ENCODE results near the gene ASB18. TPM values are rescaled to one million over a fixed set of nuclear protein-coding genes. Genes with fewer than 3 reads are reported as not detected.

ASB18 gene
- polyA plus RNA-seq, 1 donor (not counting 4 experiments of a cell fraction or from before 2014, with no cell fraction given), result not detected

GRCh38 chr2:236190674-236191073 is 73.5 kb downstream of the ASB18 start:
- Histone ChIP-seq H3K9ac (ENCODE audit: control insufficient read depth, extremely low read depth, insufficient read depth, low read length) (no peak overlapping the region), H3K4me2 (ENCODE audit: control insufficient read depth, extremely low read depth, insufficient read depth, low read depth, low read length) (no peak overlapping the region), H4K20me1 (ENCODE audit: control insufficient read depth, extremely low read depth, insufficient read depth, low read length) (no peaks in the 10 kb centered on the region), H3K27me3 (ENCODE audit: control insufficient read depth, extremely low read depth, insufficient read depth, low read length) (no peaks in the 10 kb centered on the region), H3K9me1 (ENCODE audit: control insufficient read depth, extremely low read depth, insufficient read depth, low read length) (no peaks in the 10 kb centered on the region), H3K27ac (ENCODE audit: control insufficient read depth, insufficient read depth, low read length) (no peak overlapping the region), H3K79me2 (ENCODE audit: control insufficient read depth, insufficient read depth, low read length) (no peaks in the 10 kb centered on the region), H3K9me3 (ENCODE audit: control insufficient read depth, low read depth, low read length) (no peaks in the 10 kb centered on the region), H3K4me3 (ENCODE audit: control insufficient read depth in 2 of 3, extremely low read depth in 1 of 3, insufficient read depth in 2 of 3, low read depth in 1 of 3, low read length in 3 of 3) (no peak overlapping the region), H3K36me3 (ENCODE audit: control insufficient read depth in 2 of 2, extremely low read depth in 1 of 2, insufficient read depth in 2 of 2, low read length in 2 of 2) (no peaks in the 10 kb centered on the region), H3K4me1 (ENCODE audit: control insufficient read depth, extremely low read depth, insufficient read depth, low read length) (no peaks in the 10 kb centered on the region), H2AFZ (ENCODE audit: control insufficient read depth, low read length) (no peak overlapping the region)
- DNase-seq (ENCODE audit: low read depth, low spot score), result no peak
- TF ChIP-seq, protein P1, sequence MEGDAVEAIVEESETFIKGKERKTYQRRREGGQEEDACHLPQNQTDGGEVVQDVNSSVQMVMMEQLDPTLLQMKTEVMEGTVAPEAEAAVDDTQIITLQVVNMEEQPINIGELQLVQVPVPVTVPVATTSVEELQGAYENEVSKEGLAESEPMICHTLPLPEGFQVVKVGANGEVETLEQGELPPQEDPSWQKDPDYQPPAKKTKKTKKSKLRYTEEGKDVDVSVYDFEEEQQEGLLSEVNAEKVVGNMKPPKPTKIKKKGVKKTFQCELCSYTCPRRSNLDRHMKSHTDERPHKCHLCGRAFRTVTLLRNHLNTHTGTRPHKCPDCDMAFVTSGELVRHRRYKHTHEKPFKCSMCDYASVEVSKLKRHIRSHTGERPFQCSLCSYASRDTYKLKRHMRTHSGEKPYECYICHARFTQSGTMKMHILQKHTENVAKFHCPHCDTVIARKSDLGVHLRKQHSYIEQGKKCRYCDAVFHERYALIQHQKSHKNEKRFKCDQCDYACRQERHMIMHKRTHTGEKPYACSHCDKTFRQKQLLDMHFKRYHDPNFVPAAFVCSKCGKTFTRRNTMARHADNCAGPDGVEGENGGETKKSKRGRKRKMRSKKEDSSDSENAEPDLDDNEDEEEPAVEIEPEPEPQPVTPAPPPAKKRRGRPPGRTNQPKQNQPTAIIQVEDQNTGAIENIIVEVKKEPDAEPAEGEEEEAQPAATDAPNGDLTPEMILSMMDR (optimal IDR thresholded peaks at IDR 0.05 in 1 of 3, IDR thresholded peaks at IDR 0.05 in 1 of 3, conservative IDR thresholded peaks at IDR 0.05 in 1 of 3; ENCODE audit: extremely low read depth in 1 of 3, insufficient read depth in 2 of 3, low read length in 3 of 3), result no peak
- TF ChIP-seq EZH2 (IDR thresholded peaks at IDR 0.05; ENCODE audit: low read length), result no peak
- FAIRE-seq, result no peak
- dilution Hi-C loops (cut with MboI; ENCODE audit: extremely low pct_ligation_motif_present, low sequenced_read_pairs), result no loop called here

GRCh38 chr2:236184701-236185100 is 79.5 kb downstream of the ASB18 start:
- dilution Hi-C loops (cut with MboI; ENCODE audit: extremely low pct_ligation_motif_present, low sequenced_read_pairs), result no loop called here
- no peak overlapping the region for H3K9ac ChIP-seq (ENCODE audit: control insufficient read depth, extremely low read depth, insufficient read depth, low read length)
- no peaks in the 10 kb centered on the region for H4K20me1 ChIP-seq (ENCODE audit: control insufficient read depth, extremely low read depth, insufficient read depth, low read length)
- H3K4me2 ChIP-seq (ENCODE audit: control insufficient read depth, extremely low read depth, insufficient read depth, low read depth, low read length), result no peak overlapping the region
- no peaks in the 10 kb centered on the region for H3K9me1 ChIP-seq (ENCODE audit: control insufficient read depth, extremely low read depth, insufficient read depth, low read length)
- no peaks in the 10 kb centered on the region for H3K79me2 ChIP-seq (ENCODE audit: control insufficient read depth, insufficient read depth, low read length)
- no peak overlapping the region for H3K27ac ChIP-seq (ENCODE audit: control insufficient read depth, insufficient read depth, low read length)
- no peaks in the 10 kb centered on the region for H3K36me3 ChIP-seq (ENCODE audit: control insufficient read depth in 2 of 2, extremely low read depth in 1 of 2, insufficient read depth in 2 of 2, low read length in 2 of 2)
- TF ChIP-seq, protein P1 (optimal IDR thresholded peaks at IDR 0.05 in 1 of 3, IDR thresholded peaks at IDR 0.05 in 1 of 3, conservative IDR thresholded peaks at IDR 0.05 in 1 of 3; ENCODE audit: extremely low read depth in 1 of 3, insufficient read depth in 2 of 3, low read length in 3 of 3), result no peak
- TF ChIP-seq EZH2 (IDR thresholded peaks at IDR 0.05; ENCODE audit: low read length), result no peak
- H3K9me3 ChIP-seq (ENCODE audit: control insufficient read depth, low read depth, low read length), result no peaks in the 10 kb centered on the region
- H3K4me1 ChIP-seq (ENCODE audit: control insufficient read depth, extremely low read depth, insufficient read depth, low read length), result peaks cover 10% of the 10 kb centered on the region
- FAIRE-seq (no peak), DNase-seq (ENCODE audit: low read depth, low spot score) (no peak)
- no peak overlapping the region for H2AFZ ChIP-seq (ENCODE audit: control insufficient read depth, low read length)
- H3K27me3 ChIP-seq (ENCODE audit: control insufficient read depth, extremely low read depth, insufficient read depth, low read length), result no peaks in the 10 kb centered on the region
- no peak overlapping the region for H3K4me3 ChIP-seq (ENCODE audit: control insufficient read depth in 2 of 3, extremely low read depth in 1 of 3, insufficient read depth in 2 of 3, low read depth in 1 of 3, low read length in 3 of 3)

All from keratinocyte (primary cell).